GM18951 (cell line): ENCODE measurements around the gene NRTN.

Experiments
- POLR2A ChIP-seq: IDR thresholded peaks from 4 replicates; pipeline ENCODE4 v1.6.1; 2011; ENCODE audit warnings: mild to moderate bottlenecking; ENCODE audit not compliant: insufficient read length, insufficient read depth; ENCODE audit errors: extremely low read depth
- in situ Hi-C: fragments of 300-500 bp; cut with MboI; formaldehyde crosslinking; loops from one replicate; pipeline ENCODE4 v1.12.0; 2022; ENCODE audit warnings: low sequenced_read_pairs, mixed read lengths, inconsistent platforms; ENCODE audit not compliant: unreplicated experiment

NRTN gene

GRCh38 chr19:5799247-5800241 is 5.3 kb upstream of the NRTN start:
- in situ Hi-C loops, result no loop called here
- no peak for TF ChIP-seq POLR2A

- TF ChIP-seq POLR2A, result no peak
- in situ Hi-C loops, result no loop called here
These were observed 4.3 kb upstream of the NRTN start for GRCh38 chr19:5800361-5801270.

GRCh38 chr19:5801796-5802619 is 2.9 kb upstream of the NRTN start:
- TF ChIP-seq POLR2A, result no peak

GRCh38 chr19:5803441-5803751 is 1.5 kb upstream of the NRTN start:
- in situ Hi-C loops, result no loop called here
- TF ChIP-seq POLR2A, result no peak

More at GRCh38 chr19:5801796-5802619, 2.9 kb upstream of the NRTN start:
- in situ Hi-C loops, result no loop called here

GRCh38 chr19:5803752-5804515 is 933 bp upstream of the NRTN start:
- in situ Hi-C loops, result no loop called here
- no peak for TF ChIP-seq POLR2A

- in situ Hi-C loops, result no loop called here
- no peak for TF ChIP-seq POLR2A
These were observed 730 bp downstream of the NRTN start for GRCh38 chr19:5805462-5806132.

- in situ Hi-C loops, result no loop called here
These were observed 1.2 kb downstream of the NRTN start for GRCh38 chr19:5806133-5806489.

GRCh38 chr19:5806905-5807304 is 2.0 kb downstream of the NRTN start:
- no peak for TF ChIP-seq POLR2A
- in situ Hi-C loops, result no loop called here

More at GRCh38 chr19:5806133-5806489, 1.2 kb downstream of the NRTN start:
- no peak for TF ChIP-seq POLR2A

- in situ Hi-C loops, result no loop called here
- TF ChIP-seq POLR2A, result no peak
These were observed 3.4 kb downstream of the NRTN start for GRCh38 chr19:5808120-5808816.

GRCh38 chr19:5809053-5809452 is 4.2 kb downstream of the NRTN start:
- no peak for TF ChIP-seq POLR2A
- in situ Hi-C loops, result no loop called here

GRCh38 chr19:5809469-5809868 is 4.6 kb downstream of the NRTN start:
- in situ Hi-C loops, result no loop called here

More at GRCh38 chr19:5809469-5809868, 4.6 kb downstream of the NRTN start:
- TF ChIP-seq POLR2A, result no peak
